ENCODE measurements around the gene SORCS2.

Gene SORCS2

GRCh38 chr4:7323872-7324650 lies 131.7 kb downstream of the SORCS2 start:
- no peak for DNase-seq (ENCODE audit: low read depth, low spot score)

GRCh38 chr4:7324651-7325121 lies 132.3 kb downstream of the SORCS2 start:
- DNase-seq (ENCODE audit: low read depth, low spot score), result no peak

GRCh38 chr4:7325541-7325940 lies 133.2 kb downstream of the SORCS2 start:
- no peak for DNase-seq (ENCODE audit: low read depth, low spot score)

- DNase-seq (ENCODE audit: low read depth, low spot score), result no peak
Measured at GRCh38 chr4:7326306-7326692, 134.0 kb downstream of the SORCS2 start.

- no peak for DNase-seq (ENCODE audit: low read depth, low spot score)
Measured at GRCh38 chr4:7326693-7327340, 134.5 kb downstream of the SORCS2 start.

GRCh38 chr4:7327341-7327885 lies 135.1 kb downstream of the SORCS2 start:
- no peak for DNase-seq (ENCODE audit: low read depth, low spot score)

GRCh38 chr4:7328162-7328912 lies 136.0 kb downstream of the SORCS2 start:
- DNase-seq (ENCODE audit: low read depth, low spot score), result no peak

GRCh38 chr4:7328913-7329638 lies 136.7 kb downstream of the SORCS2 start:
- peak; percentile 54 for DNase-seq (ENCODE audit: low read depth, low spot score)

- DNase-seq (ENCODE audit: low read depth, low spot score), result no peak
Measured at GRCh38 chr4:7330031-7330596, 137.8 kb downstream of the SORCS2 start.

GRCh38 chr4:7330811-7331681 lies 138.7 kb downstream of the SORCS2 start:
- DNase-seq (ENCODE audit: low read depth, low spot score), result no peak

GRCh38 chr4:7331682-7332000 lies 139.3 kb downstream of the SORCS2 start:
- DNase-seq (ENCODE audit: low read depth, low spot score), result no peak

GRCh38 chr4:7332216-7333023 lies 140.1 kb downstream of the SORCS2 start:
- DNase-seq (ENCODE audit: low read depth, low spot score), result peak; percentile 52

- DNase-seq (ENCODE audit: low read depth, low spot score), result no peak
Measured at GRCh38 chr4:7333024-7333780, 140.9 kb downstream of the SORCS2 start.

- DNase-seq (ENCODE audit: low read depth, low spot score), result peak; percentile 40
Measured at GRCh38 chr4:7333801-7334421, 141.6 kb downstream of the SORCS2 start.

GRCh38 chr4:7334521-7335275 lies 142.4 kb downstream of the SORCS2 start:
- DNase-seq (ENCODE audit: low read depth, low spot score), result no peak

- DNase-seq (ENCODE audit: low read depth, low spot score), result no peak
Measured at GRCh38 chr4:7335344-7336066, 143.2 kb downstream of the SORCS2 start.

- no peak for DNase-seq (ENCODE audit: low read depth, low spot score)
Measured at GRCh38 chr4:7336067-7336569, 143.8 kb downstream of the SORCS2 start.

Measured in smooth muscle cell of the brain vasculature (primary cell).